WTC11 (cell line): ENCODE measurements around the gene SSTR1. TPM values are rescaled to one million over a fixed set of nuclear protein-coding genes. Genes with fewer than 3 reads are reported as not detected.
A peak's percentile ranks its signal among the peaks of the same experiment; 100 is the strongest.

Experiments
- AR ChIP-seq: fragments of 250-450 bp; sonication (Bioruptor Pico); IDR thresholded peaks from 2 replicates; pipeline ENCODE4 v1.9.0; 2021; ENCODE audit warnings: mild to moderate bottlenecking
- ATF3 ChIP-seq: sonication (generic); formaldehyde crosslinking; conservative IDR thresholded peaks from 2 replicates; pipeline ENCODE4 v1.8.1; 2022; ENCODE audit warnings: mild to moderate bottlenecking, missing genetic modification reagents
- CDX4 ChIP-seq: fragments of 250-450 bp; sonication (Bioruptor Pico); IDR thresholded peaks from 2 replicates; pipeline ENCODE4 v1.9.0; 2021; ENCODE audit warnings: moderate library complexity, mild to moderate bottlenecking, inconsistent platforms, borderline replicate concordance
- E2F1 ChIP-seq: sonication (generic); formaldehyde crosslinking; IDR thresholded peaks from 2 replicates; pipeline ENCODE4 v1.8.0; 2022; ENCODE audit warnings: mild to moderate bottlenecking, missing genetic modification reagents
- HMGA2 ChIP-seq: fragments of 250-450 bp; sonication (Bioruptor Pico); IDR thresholded peaks from 2 replicates; pipeline ENCODE4 v1.4.0; 2021; ENCODE audit warnings: mild to moderate bottlenecking, moderate library complexity
- IRF1 ChIP-seq: sonication (generic); formaldehyde crosslinking; IDR thresholded peaks from 2 replicates; pipeline ENCODE4 v1.8.0; 2023; ENCODE audit warnings: missing genetic modification reagents
- NFATC4 ChIP-seq: fragments of 250-450 bp; sonication (Bioruptor Pico); IDR thresholded peaks from 2 replicates; pipeline ENCODE4 v1.9.0; 2021; ENCODE audit warnings: mild to moderate bottlenecking
- NFE2L1 ChIP-seq: sonication (generic); formaldehyde crosslinking; IDR thresholded peaks from 2 replicates; pipeline ENCODE4 v1.8.1; 2023; ENCODE audit warnings: missing genetic modification reagents
- NFYB ChIP-seq: sonication (generic); formaldehyde crosslinking; conservative IDR thresholded peaks from 2 replicates; pipeline ENCODE4 v1.8.0; 2022; ENCODE audit warnings: low read depth, missing genetic modification reagents
- NR2C2 ChIP-seq: sonication (generic); formaldehyde crosslinking; IDR thresholded peaks from 2 replicates; pipeline ENCODE4 v1.8.0; 2022; ENCODE audit warnings: mild to moderate bottlenecking, missing genetic modification reagents
- NR3C1 ChIP-seq: sonication (generic); formaldehyde crosslinking; conservative IDR thresholded peaks from 2 replicates; pipeline ENCODE4 v1.8.1; 2023; ENCODE audit warnings: low read depth, mild to moderate bottlenecking, missing genetic modification reagents
- SMAD3 ChIP-seq: sonication (generic); formaldehyde crosslinking; IDR thresholded peaks from 2 replicates; pipeline ENCODE4 v1.8.0; 2022; ENCODE audit warnings: missing genetic modification reagents, mild to moderate bottlenecking, borderline replicate concordance
- SOX15 ChIP-seq: fragments of 250-450 bp; sonication (Bioruptor Pico); IDR thresholded peaks from 2 replicates; pipeline ENCODE4 v1.9.0; 2021; ENCODE audit warnings: mild to moderate bottlenecking
- ZBTB21 ChIP-seq: sonication (generic); formaldehyde crosslinking; IDR thresholded peaks from 2 replicates; pipeline ENCODE4 v1.8.1; 2023; ENCODE audit warnings: mild to moderate bottlenecking, missing genetic modification reagents, borderline replicate concordance
- ZBTB43 ChIP-seq: sonication (generic); formaldehyde crosslinking; IDR thresholded peaks from 2 replicates; pipeline ENCODE4 v1.8.1; 2023; ENCODE audit warnings: mild to moderate bottlenecking, missing genetic modification reagents
- ZMAT4 ChIP-seq: fragments of 250-450 bp; sonication (Bioruptor Pico); IDR thresholded peaks from 2 replicates; pipeline ENCODE4 v1.9.0; 2021; ENCODE audit warnings: mild to moderate bottlenecking
- ZNF219 ChIP-seq: sonication (generic); formaldehyde crosslinking; IDR thresholded peaks from 2 replicates; pipeline ENCODE4 v1.8.0; 2023; ENCODE audit warnings: missing genetic modification reagents, mild to moderate bottlenecking, borderline replicate concordance
- ZNF232 ChIP-seq: sonication (generic); formaldehyde crosslinking; IDR thresholded peaks from 2 replicates; pipeline ENCODE4 v1.8.0; 2022; ENCODE audit warnings: mild to moderate bottlenecking, missing genetic modification reagents
- ZNF317 ChIP-seq: sonication (generic); formaldehyde crosslinking; IDR thresholded peaks from 2 replicates; pipeline ENCODE4 v1.8.1; 2023; ENCODE audit warnings: low read depth, mild to moderate bottlenecking, moderate library complexity, missing genetic modification reagents, borderline replicate concordance
- ZNF416 ChIP-seq: fragments of 250-450 bp; sonication (Bioruptor Pico); IDR thresholded peaks from 2 replicates; pipeline ENCODE4 v1.9.0; 2021; ENCODE audit warnings: mild to moderate bottlenecking, inconsistent platforms
- ZNF512 ChIP-seq: sonication (generic); formaldehyde crosslinking; IDR thresholded peaks from 2 replicates; pipeline ENCODE4 v1.8.1; 2022; ENCODE audit warnings: missing genetic modification reagents, borderline replicate concordance
- ZNF532 ChIP-seq: fragments of 250-450 bp; sonication (Bioruptor Pico); IDR thresholded peaks from 2 replicates; pipeline ENCODE4 v1.9.0; 2021; ENCODE audit warnings: mild to moderate bottlenecking, borderline replicate concordance
- ZNF671 ChIP-seq: fragments of 250-450 bp; sonication (Bioruptor Pico); IDR thresholded peaks from 2 replicates; pipeline ENCODE4 v1.8.0; 2021; ENCODE audit warnings: mild to moderate bottlenecking
- ZSCAN18 ChIP-seq: fragments of 250-450 bp; sonication (Bioruptor Pico); IDR thresholded peaks from 2 replicates; pipeline ENCODE4 v2.1.2; 2022; ENCODE audit warnings: mild to moderate bottlenecking, moderate library complexity
- total RNA-seq: library from RNA; stranded (reverse); gene quantifications from 3 replicates; pipeline ENCODE4 v1.2.3, GENCODE V29; 2021

The SSTR1 gene
- total RNA-seq, 1 experiment from 2014 or later = 1.7 TPM

GRCh38 chr14:38198425-38198824 lies 9.3 kb upstream of the SSTR1 start (continued):
- TF ChIP-seq ZNF532 (CRISPR knock-in tag) = no peak
- no peak for TF ChIP-seq ZBTB21 (CRISPR knock-in tag)
- TF ChIP-seq NR2C2 = no peak
- TF ChIP-seq NR3C1 (CRISPR knock-in tag) = no peak
- TF ChIP-seq ZNF416 (CRISPR knock-in tag) = peak; percentile 81
- TF ChIP-seq ZNF671 (CRISPR knock-in tag) = peak; percentile 74; the same call in 1 of the 2 replicates
- TF ChIP-seq ZNF232 (CRISPR knock-in tag) = no peak
- no peak for TF ChIP-seq E2F1 (CRISPR knock-in tag)
- TF ChIP-seq ZBTB43 (CRISPR knock-in tag) = no peak
- TF ChIP-seq ATF3 (CRISPR knock-in tag) = no peak
- no peak for TF ChIP-seq SMAD3 (CRISPR knock-in tag)
- TF ChIP-seq NFATC4 (CRISPR knock-in tag) = peak; percentile 59; the same call in 1 of the 2 replicates
- TF ChIP-seq ZNF219 = no peak
- TF ChIP-seq AR (CRISPR knock-in tag) = peak; percentile 47; the same call in 1 of the 2 replicates
- no peak for TF ChIP-seq IRF1 (CRISPR knock-in tag)
- no peak for TF ChIP-seq ZNF512 (CRISPR knock-in tag)
- no peak for TF ChIP-seq ZSCAN18
- peak; percentile 18; the same call in 1 of the 2 replicates for TF ChIP-seq ZMAT4
- TF ChIP-seq CDX4 (CRISPR knock-in tag) = no peak
- no peak for TF ChIP-seq NFE2L1 (CRISPR knock-in tag)
- no peak for TF ChIP-seq HMGA2 (CRISPR knock-in tag)
- no peak for TF ChIP-seq SOX15 (CRISPR knock-in tag)
- no peak for TF ChIP-seq ZNF317
- no peak for TF ChIP-seq NFYB (CRISPR knock-in tag)
